Esophagus mucosa (tissue), 1 donor: ENCODE data around the gene ZNF81. TPM values are rescaled to one million over a fixed set of nuclear protein-coding genes. Genes with fewer than 3 reads are reported as not detected.
"Not testable (repeated sequence)": the region's sequence is repeated elsewhere in the genome, so short reads cannot be mapped to it uniquely, and the experiment has no call there.

Source experiments
- ATAC-seq: fragments of 200-7000 bp; cut with Tn5 transposase; one replicate; pipeline ENCODE4 v1.9.1; 2020
- total RNA-seq: library from RNA; stranded (reverse); gene quantifications from one replicate; pipeline ENCODE4 v1.2.4, GENCODE V29; 2023
- donor health status: DM: yes; HTN: yes; CAD: no.

The ZNF81 gene
- total RNA-seq, 1 donor from 2014 or later, result 7.8 TPM

- no peak for ATAC-seq
These were observed 100.2 kb downstream of the ZNF81 start for GRCh38 chrX:47936940-47937317.

GRCh38 chrX:47940448-47940847 lies 103.7 kb downstream of the ZNF81 start:
- ATAC-seq, result no peak

GRCh38 chrX:47941423-47941822 lies 104.7 kb downstream of the ZNF81 start:
- no peak for ATAC-seq

- not testable (repeated sequence) for ATAC-seq
These were observed 118.6 kb downstream of the ZNF81 start for GRCh38 chrX:47955295-47955694.

- ATAC-seq, result no peak
These were observed 119.3 kb downstream of the ZNF81 start for GRCh38 chrX:47956016-47956415.

- ATAC-seq, result not testable (repeated sequence)
These were observed 121.5 kb downstream of the ZNF81 start for GRCh38 chrX:47958206-47958605.

- no peak for ATAC-seq
These were observed 122.2 kb downstream of the ZNF81 start for GRCh38 chrX:47958761-47959342.

GRCh38 chrX:47960406-47960805 lies 123.7 kb downstream of the ZNF81 start:
- no peak for ATAC-seq

- not testable (repeated sequence) for ATAC-seq
These were observed 125.1 kb downstream of the ZNF81 start for GRCh38 chrX:47961830-47962229.

GRCh38 chrX:47965526-47965925 lies 128.8 kb downstream of the ZNF81 start:
- ATAC-seq, result not testable (repeated sequence)

Other genes with a start within 250 kb of the ZNF81 start
- 0.16 TPM for gene SYN1, start 217.0 kb upstream of the ZNF81 start, total RNA-seq
- 0.48 TPM for gene CFP, start 207.0 kb upstream of the ZNF81 start, total RNA-seq
- 17.5 TPM for gene ELK1, start 186.3 kb upstream of the ZNF81 start, total RNA-seq
- 67.5 TPM for gene UXT, start 177.7 kb upstream of the ZNF81 start, total RNA-seq
- gene ZNF182, start 167.1 kb downstream of the ZNF81 start, total RNA-seq, result 1.7 TPM
- gene SPACA5, start 170.1 kb downstream of the ZNF81 start, total RNA-seq, result not detected
- gene ZNF630, start 234.7 kb downstream of the ZNF81 start, total RNA-seq, result 1.4 TPM